Ecto neural progenitor cell (in vitro differentiated cells): ENCODE data around the gene CACNA1G.
A peak's percentile ranks its signal among the peaks of the same experiment; 100 is the strongest.

ENCODE experiments used
- DNase-seq: peaks from one replicate; pipeline ENCODE4 v3.0.0-alpha.2; 2018; ENCODE audit warnings: low spot score

Gene CACNA1G

GRCh38 chr17:50548831-50549230 is 11.7 kb upstream of the CACNA1G start:
- no peak for DNase-seq

DNA sequence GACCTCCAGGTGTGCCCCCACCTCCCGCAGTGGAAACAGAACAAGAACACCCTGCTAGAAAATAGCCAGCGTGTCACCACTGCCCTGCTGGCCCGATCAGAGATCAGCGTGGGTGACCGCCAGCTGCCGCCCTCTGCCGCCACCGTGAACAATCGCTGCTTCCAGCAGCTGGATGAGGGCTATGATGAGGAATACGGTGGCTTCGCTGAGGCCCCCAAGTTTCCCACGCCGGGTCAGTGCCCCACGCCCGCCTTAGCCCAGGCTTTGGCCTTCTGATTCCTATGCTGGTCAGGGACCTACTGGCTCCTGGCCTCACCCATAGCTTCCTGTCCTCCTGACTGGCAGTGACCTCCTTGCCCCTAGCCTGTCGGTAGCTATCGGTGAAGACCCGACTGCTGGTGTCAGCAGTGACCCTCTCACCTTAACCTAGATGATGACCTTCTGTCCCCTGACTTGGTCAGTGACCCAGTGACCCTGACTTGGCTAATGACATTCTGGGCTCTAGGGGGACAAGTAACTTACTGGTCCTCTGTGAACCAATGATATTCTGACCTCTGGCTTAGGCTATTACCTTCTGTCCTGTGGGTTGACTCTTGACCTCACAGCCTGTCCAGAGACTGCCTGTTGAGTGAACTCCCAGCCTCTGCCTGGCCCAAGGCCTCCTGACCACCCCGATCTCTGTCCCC is 11.1 kb upstream of the CACNA1G start:
- DNase-seq, result no peak

DNA sequence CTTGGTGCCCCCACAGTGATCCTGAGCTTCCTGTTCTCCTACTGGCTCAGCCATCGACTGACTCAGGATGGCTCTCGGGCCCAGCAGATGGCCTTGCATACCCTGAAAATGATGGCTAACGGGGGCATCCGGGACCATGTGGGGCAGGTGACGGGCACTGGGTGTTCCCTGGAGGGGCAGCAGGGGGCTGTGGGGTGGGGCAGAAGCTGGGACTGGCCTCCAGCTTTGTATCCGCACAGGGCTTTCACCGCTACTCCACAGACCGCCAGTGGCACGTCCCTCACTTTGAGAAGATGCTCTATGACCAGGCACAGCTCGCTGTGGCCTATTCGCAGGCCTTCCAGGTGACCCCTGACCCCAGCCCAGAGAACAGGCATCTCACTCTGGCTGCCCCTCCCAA is 10.5 kb upstream of the CACNA1G start:
- DNase-seq, result no peak

DNA sequence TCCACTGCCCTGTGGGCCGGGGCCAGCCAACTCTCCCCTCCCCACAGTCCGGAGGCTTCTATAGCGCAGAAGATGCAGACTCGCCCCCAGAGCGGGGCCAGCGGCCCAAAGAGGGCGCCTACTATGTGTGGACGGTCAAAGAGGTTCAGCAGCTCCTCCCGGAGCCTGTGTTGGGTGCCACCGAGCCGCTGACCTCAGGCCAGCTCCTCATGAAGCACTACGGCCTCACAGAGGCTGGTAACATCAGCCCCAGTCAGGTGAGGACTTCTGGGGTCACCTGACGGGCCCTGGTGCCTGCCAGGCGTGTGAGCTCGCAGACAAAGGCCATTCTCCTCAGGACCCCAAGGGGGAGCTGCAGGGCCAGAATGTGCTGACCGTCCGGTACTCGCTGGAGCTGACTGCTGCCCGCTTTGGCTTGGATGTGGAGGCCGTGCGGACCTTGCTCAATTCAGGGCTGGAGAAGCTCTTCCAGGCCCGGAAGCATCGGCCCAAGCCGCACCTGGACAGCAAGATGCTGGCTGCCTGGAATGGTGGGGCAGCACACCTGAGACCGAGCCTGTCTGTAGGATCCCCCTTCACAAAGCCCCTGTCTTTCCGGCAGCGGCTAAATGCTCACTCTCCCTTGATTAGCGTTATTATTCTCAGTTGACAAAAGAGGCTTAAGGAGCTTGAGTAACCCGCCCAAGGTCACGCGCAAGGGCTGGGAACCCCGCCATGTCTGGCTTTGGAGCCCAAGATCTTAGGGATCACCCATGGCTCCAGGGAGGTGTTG is 9.7 kb upstream of the CACNA1G start:
- DNase-seq, result peak; percentile 93

DNA sequence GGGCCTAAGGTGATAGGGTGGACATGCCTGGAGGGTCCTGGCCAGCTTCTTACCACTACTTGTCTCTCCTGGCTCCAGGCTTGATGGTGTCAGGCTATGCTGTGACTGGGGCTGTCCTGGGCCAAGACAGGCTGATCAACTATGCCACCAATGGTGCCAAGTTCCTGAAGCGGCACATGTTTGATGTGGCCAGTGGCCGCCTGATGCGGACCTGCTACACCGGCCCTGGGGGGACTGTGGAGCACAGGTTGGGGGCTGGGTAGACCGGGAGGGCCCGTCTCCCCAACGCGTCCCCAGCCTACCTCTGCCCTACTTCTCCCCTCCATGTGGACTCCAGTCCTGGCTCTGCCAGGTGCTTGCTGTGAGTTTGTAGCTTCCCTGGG is 9.1 kb upstream of the CACNA1G start:
- DNase-seq, result no peak

GRCh38 chr17:50551884-50552283 is 8.6 kb upstream of the CACNA1G start:
- DNase-seq, result no peak

DNA sequence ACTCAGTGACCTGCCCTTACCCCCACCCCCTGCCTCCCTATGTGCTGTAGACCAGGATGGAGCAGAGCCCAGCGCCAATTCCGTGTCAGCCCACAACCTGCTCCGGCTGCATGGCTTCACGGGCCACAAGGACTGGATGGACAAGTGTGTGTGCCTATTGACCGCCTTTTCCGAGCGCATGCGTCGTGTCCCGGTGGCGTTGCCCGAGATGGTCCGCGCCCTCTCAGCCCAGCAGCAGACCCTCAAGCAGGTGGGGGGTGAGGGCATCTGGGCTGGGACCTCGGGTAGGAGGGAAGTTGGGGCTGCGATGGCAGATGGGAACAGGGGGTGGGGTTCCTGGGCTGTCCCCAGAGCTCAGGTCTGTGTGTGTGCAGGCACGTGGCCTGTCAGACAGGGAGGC is 6.3 kb upstream of the CACNA1G start:
- no peak for DNase-seq

DNA sequence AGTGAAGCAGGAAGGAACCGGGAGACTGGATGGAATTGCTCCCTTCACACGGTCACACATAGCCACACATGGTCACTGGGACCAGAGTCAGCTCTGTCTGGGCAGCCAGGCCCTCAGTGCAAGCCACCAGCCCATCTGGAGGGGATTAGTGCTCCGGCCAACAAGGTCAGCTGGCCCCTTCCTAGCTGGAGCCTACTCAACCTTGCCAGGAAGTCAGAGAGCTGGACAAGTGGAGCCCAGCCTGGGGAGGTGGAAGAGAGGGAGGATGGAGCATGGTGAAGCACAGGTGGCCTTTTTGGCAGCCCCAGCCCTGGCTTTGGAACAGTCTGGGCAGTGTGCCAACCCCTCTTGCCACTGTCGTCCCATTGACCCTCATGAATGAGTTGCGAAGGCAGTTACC is 3.7 kb upstream of the CACNA1G start:
- DNase-seq, result no peak

DNA sequence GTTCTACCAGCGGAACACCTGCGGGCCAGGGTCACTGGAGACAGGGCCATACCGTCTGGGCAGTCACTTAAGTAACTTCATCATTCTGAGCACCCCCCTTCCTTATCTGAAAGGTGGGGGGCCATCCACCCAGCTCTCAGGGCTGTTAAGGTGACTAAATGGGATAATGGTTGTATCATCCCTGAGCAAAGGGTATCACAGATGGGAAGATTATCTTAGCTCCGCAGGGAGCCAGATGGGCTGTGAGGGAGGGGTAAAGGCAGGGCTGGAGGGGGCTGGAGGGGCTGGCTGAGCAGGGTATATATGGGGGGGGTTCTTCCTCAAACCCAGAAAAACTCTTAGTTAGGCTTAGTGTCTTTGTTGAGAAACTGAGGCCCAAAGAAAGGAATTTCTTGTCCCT is 2.9 kb upstream of the CACNA1G start:
- DNase-seq, result no peak

DNA sequence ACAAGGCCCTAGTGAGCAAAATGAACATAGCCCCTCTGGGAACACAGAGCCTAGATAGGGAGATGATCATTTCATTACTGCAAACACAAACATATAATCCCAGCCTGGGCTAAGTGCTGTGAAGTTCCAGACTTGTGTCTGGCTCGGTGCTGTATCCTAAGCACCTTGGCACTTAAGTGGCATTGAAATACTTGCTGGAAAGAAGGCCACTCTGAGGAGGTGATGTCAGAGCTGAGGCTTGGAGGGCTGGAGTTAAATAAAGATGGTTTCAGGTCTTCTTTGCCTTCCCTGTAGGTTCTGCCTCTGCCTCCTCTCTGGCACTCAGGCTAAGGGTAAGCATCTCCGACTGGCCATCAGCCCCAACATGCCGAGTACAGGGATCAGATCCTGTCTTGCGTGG is 2.4 kb upstream of the CACNA1G start:
- DNase-seq, result no peak

DNA sequence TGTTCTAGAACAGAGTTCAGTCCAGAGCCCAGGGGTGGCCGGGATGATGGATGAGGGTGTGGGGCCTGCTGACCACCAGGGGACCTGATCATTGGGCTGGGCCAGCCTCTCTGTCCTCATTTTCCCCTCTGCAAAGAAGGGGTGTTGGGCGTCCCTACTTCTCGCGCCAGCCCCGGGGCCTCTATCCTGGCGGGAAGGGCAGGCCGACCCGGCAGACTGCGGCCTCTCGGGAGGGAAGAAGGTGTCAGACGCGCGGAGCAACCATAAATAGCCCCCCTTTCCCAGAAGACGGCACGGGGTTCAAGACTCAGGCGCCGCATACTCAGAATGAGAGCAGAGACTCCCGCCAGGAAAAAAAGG is 2.0 kb upstream of the CACNA1G start:
- no peak for DNase-seq

GRCh38 chr17:50558941-50559614 is 1.4 kb upstream of the CACNA1G start:
- peak; percentile 84 for DNase-seq

DNA sequence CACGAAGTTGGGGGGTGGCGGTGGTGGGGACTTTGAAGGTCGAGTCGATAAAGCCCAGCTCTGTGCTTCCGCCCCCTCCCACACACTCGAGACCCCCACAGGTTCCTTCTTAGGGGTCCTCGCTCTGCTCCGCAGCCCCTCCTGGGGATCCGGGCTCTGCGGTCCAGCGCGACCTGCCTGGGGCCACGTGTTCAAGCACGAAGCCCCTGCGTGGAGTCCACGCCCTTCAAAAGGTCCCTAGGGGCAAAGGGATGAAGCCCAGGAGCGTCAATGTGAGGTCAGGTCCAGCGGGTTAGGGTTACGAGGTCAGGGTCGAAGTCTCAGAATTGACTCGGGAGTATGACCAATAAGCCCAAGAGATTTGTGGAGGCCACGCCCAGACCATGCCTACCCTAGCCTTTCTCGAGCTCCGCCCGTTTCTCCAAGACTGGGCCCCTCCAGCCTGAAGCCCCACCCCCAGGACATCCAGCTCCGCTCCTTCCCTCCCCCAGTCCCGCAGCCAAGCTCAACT is 786 bp upstream of the CACNA1G start:
- DNase-seq, result peak; percentile 91

- DNase-seq, result peak; percentile 80
Observed at GRCh38 chr17:50560931-50561745, 623 bp downstream of the CACNA1G start.

- DNase-seq, result no peak
Observed at GRCh38 chr17:50561746-50562141, 1.2 kb downstream of the CACNA1G start.

DNA sequence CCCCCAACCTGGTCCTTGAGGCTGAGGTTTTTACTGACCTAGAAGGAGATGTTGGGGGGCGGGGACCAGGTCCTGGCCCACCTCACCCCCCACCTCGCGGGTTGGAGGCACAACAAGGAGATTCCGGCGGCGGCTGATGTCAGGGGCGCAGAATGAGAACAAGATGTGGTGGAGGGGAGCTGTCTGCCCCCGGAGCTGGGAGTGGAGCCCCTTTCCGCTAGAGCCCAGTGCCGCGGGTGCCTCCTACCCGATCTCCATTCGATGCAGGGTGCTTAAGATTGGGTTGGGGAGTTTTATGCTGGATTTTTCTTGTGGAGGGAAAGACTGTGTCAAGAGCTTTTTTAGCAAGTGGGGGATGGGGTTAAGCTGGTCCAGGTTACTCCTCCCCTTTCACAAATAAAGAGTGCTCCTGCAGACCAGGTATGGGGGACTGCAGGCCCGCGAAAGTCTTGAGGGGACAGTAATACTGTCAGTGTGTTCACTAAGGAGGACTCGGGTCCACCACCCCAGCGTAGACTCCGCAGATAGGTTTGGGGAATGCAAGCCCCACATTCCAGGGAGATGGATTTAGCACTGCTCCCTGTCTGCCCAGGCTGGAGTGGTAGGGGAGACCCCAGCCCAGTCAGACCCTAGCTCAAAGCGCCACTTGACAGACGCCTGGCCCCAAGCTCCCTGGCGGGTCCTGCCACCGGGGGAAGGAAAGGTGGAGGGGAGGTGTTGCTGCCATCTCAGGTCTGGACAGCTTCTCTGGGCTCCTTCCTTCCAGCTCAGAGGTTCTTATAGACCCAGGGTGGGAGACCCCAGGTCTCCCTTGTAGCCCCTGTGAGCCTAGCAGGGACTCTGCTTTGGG is 2.0 kb downstream of the CACNA1G start:
- no peak for DNase-seq

- no peak for DNase-seq
Observed at GRCh38 chr17:50563092-50563511, 2.6 kb downstream of the CACNA1G start.

DNA sequence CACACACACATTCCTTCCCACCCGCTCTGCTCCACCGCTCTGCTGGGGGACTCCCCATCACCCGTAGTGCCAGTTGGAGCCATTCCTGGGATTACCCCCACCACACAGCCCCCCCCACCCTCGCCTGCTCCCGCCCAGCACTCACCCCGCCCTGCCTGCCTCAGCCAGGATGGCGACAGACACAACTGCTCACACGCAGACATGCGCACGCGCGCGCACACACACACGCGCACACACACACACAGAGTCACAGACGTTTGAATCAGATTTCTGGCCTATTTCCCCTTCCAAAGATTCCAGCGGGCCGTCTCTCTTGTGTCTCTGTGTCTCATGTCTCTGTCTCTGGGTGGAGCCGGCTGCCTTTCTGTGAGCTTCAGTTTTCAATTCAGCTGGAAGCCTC is 4.4 kb downstream of the CACNA1G start:
- no peak for DNase-seq

GRCh38 chr17:50565402-50566350 is 5.2 kb downstream of the CACNA1G start:
- peak; percentile 78 for DNase-seq

GRCh38 chr17:50566886-50567285 is 6.4 kb downstream of the CACNA1G start:
- no peak for DNase-seq
